Activated CD4-positive, alpha-beta T cell treated with anti-CD3 and anti-CD28 coated beads, Interleukin-2, amount 10 ng/mL, durations not matched to agents 7 days and 5 days (primary cell): ENCODE measurements around the gene RTCB. TPM values are rescaled to one million over a fixed set of nuclear protein-coding genes. Genes with fewer than 3 reads are reported as not detected.
A peak's percentile ranks its signal among the peaks of the same experiment; 100 is the strongest.
"Not testable (repeated sequence)": the region's sequence is repeated elsewhere in the genome, so short reads cannot be mapped to it uniquely, and the experiment has no call there.

ENCODE experiments used
- CTCF ChIA-PET: fragments of 350-600 bp; sonication (Branson Sonifier 250); formaldehyde crosslinking; loops from one replicate; lab custom pipeline; 2021; ENCODE audit warnings: antibody characterized with exemption; lab: Charles Lee
- POLR2A ChIA-PET: fragments of 350-600 bp; sonication (Branson Sonifier 250); formaldehyde crosslinking; loops from one replicate; lab custom pipeline; 2021; ENCODE audit warnings: antibody characterized with exemption; lab: Charles Lee
- DNase-seq: peaks from one replicate; pipeline ENCODE4 v3.0.0-alpha.2; 2020
- H3K27ac Mint-ChIP-seq: one replicate; pipeline ENCODE4 v1.8.0; 2021; ENCODE audit warnings: mild to moderate bottlenecking, moderate library complexity, mixed read lengths
- H3K27me3 Mint-ChIP-seq: one replicate; pipeline ENCODE4 v1.8.0; 2021; ENCODE audit warnings: mixed read lengths
- H3K36me3 Mint-ChIP-seq: one replicate; pipeline ENCODE4 v1.8.0; 2021; ENCODE audit warnings: low read depth, mixed read lengths
- H3K4me1 Mint-ChIP-seq: one replicate; pipeline ENCODE4 v1.8.0; 2021; ENCODE audit warnings: mixed read lengths
- H3K4me3 Mint-ChIP-seq: one replicate; pipeline ENCODE4 v1.8.0; 2021; ENCODE audit warnings: mild to moderate bottlenecking, moderate library complexity, mixed read lengths
- H3K9me3 Mint-ChIP-seq: one replicate; pipeline ENCODE4 v1.8.0; 2021; ENCODE audit warnings: mixed read lengths
- total RNA-seq, 2 experiments: library from RNA; stranded (reverse); gene quantifications; one replicate each; pipeline ENCODE4 v1.2.3, GENCODE V29; 2021

The RTCB gene
- total RNA-seq, 2 experiments from 2014 or later: 49.1 to 58.5 TPM

DNA sequence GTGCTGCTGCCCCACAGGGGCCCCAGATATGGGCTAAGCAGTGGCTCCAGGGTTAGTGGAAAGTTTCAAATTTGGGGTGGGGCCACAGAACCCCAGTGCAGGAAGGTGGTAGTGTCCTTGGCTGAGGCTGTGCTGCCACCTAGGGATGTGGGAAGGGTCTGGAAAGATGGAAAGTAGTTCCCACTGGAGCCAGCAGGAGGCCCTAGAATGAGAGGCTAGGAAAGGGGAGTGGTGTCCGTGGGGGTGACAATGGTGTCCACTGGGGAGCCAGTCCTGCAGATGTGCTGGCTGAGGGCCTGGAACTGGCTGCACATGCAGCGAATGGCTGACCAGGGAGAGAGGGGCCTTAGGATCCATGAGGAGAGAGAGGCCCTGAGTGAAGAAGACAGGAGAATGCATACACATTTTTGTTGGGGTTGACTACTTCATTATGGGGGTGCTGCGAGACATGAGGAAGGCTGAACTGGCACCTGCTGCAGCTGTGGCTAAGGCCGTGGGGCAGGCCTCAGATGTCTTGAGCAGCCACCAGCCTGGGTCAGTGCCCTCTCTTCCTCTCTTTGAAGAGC is 33.3 kb downstream of the RTCB start:
- CTCF ChIA-PET: interaction anchor here (0.6 kb wide), 1 partner anchor 395 kb away, joined by 3 read pairs; no protein-coding TSS in a partner anchor

DNA sequence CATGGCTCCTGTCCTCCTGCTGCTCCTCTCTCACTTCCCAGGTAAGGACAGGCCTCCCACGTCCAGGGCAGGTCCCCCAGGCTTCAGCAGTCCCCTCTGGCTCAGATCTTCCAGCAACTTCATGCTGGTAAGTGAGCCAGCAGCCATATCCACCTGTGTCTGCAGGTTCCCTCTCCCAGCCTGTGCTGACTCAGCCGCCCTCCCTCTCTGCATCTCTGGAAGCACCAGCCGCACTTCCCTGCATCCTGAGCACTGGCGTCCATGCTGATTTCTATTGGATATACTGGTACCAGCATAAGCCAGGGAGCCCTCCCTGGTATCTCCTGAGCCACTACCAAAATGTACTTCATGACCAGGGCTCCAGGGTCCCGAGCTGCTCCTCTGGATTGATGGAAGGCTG is 35.4 kb downstream of the RTCB start:
- H3K4me1 Mint-ChIP-seq: no peaks in the 10 kb centered on the region
- H3K27ac Mint-ChIP-seq: no peak overlapping the region
- no peaks in the 10 kb centered on the region for H3K36me3 Mint-ChIP-seq
- no peaks in the 10 kb centered on the region for H3K9me3 Mint-ChIP-seq
- ChIA-PET CTCF (no interaction called here), POLR2A (no interaction called here)
- H3K27me3 Mint-ChIP-seq: no peaks in the 10 kb centered on the region
- H3K4me3 Mint-ChIP-seq: no peak overlapping the region
- no peak for DNase-seq

More for the DNA sequence above, 33.3 kb downstream of the RTCB start:
- no peaks in the 10 kb centered on the region for H3K27me3 Mint-ChIP-seq
- H3K4me1 Mint-ChIP-seq: no peaks in the 10 kb centered on the region
- POLR2A ChIA-PET: no interaction called here
- H3K27ac Mint-ChIP-seq: no peak overlapping the region
- H3K4me3 Mint-ChIP-seq: no peak overlapping the region
- peak; percentile 11 for DNase-seq
- H3K9me3 Mint-ChIP-seq: no peaks in the 10 kb centered on the region
- no peaks in the 10 kb centered on the region for H3K36me3 Mint-ChIP-seq

DNA sequence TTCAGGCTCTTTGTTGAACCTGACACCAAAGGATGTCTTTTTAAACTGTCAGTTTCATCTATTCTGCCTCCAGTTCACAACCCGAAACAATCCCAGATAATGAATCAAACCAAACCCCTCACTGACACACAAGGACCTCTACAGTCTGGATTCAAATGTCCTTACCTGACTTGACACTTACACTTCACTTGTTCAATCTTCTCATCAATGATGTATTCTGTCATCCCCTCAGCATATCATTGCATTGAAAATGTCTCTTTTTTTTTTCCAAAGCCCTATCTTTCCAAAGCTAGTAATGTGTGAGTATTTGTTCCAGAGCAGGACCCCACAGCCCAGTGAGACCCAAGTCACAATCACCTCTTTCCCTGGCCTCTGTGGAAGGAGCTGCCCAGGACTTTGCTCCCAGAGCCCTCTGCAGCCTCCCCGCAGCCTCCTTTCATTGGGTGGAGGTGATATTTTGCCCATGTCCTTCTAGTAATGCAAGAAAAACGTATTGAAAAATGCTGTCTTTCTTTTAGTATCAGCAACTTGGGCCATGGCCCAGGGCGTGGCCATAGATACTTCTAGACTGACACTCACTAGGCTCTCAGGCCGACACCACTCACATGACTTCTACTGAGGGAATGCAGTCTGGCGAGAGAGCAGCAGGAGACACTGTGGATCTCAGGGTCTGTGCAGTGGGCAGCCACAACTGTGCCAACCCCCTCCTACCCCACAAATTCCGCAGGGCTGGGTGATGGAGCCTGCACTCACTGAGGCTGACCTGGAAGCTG is 36.2 kb downstream of the RTCB start:
- no peak for DNase-seq
- POLR2A ChIA-PET: no interaction called here
- Mint-ChIP-seq H3K4me1 (no peaks in the 10 kb centered on the region), H3K4me3 (no peak overlapping the region), H3K36me3 (no peaks in the 10 kb centered on the region), H3K27me3 (no peaks in the 10 kb centered on the region), H3K27ac (no peak overlapping the region), H3K9me3 (no peaks in the 10 kb centered on the region)
- CTCF ChIA-PET: no interaction called here

DNA sequence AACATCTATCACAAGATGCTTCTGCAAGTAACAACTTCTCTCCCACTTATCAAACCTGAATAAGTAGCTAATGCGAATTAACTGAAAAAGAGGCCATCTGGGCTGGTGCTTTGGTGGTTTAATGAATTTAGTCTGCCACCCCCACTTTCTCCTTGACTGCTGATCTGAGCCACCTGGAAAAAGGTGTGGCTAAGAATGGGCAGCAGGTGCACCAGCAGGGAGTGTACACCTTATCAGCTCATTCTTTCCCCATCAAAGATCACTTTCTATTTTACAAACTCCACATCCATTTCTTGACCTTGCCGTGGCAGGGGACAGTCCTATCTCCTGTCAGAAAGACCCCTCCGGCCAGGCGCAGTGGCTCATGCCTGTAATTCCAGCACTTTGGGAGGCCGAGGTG is 47.8 kb downstream of the RTCB start:
- Mint-ChIP-seq H3K27me3 (no peaks in the 10 kb centered on the region), H3K36me3 (no peaks in the 10 kb centered on the region), H3K27ac (no peak overlapping the region), H3K4me3 (no peak overlapping the region), H3K9me3 (no peaks in the 10 kb centered on the region), H3K4me1 (peaks cover 1% of the 10 kb centered on the region)
- DNase-seq: no peak
- CTCF ChIA-PET: interaction anchor here (0.6 kb wide), 1 partner anchor 14 kb away, joined by 4 read pairs; no protein-coding TSS in a partner anchor
- POLR2A ChIA-PET: no interaction called here

DNA sequence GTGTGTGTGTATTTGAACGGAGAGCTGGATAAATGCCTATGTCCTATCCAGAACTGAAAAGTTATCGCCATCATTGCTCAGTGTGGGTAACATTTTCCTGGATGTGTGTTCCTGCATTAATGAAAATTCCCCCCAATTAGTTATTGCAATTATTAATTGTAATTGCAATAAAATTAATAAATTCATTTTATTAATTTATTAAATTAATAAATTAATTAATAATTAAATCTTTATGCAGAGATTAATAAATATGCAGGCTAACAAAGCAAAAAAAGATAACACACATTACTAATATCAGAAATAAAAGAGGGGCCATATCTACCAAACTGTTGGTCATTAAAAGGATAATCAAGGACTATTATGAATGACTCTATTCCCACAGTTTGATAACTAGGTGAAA is 50.8 kb downstream of the RTCB start:
- Mint-ChIP-seq H3K36me3 (no peaks in the 10 kb centered on the region), H3K27me3 (no peaks in the 10 kb centered on the region), H3K4me1 (no peaks in the 10 kb centered on the region), H3K9me3 (no peaks in the 10 kb centered on the region), H3K27ac (no peak overlapping the region), H3K4me3 (no peak overlapping the region)
- CTCF ChIA-PET: no interaction called here
- no peak for DNase-seq
- POLR2A ChIA-PET: no interaction called here

DNA sequence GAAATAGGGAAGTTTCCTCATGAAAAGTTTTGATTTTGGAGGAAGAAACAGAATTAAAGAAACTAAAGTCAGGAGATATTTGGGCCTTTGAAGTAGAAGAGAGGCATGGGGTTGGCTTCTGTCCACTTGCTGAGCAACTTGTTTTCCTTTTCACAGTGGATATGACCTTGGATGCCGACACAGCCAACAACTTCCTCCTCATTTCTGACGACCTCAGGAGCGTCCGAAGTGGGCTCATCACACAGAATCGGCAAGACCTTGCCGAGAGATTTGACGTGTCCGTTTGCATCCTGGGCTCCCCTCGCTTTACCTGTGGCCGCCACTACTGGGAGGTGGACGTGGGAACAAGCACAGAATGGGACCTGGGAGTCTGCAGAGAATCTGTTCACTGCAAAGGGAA is 52.0 kb downstream of the RTCB start:
- DNase-seq, H3K27me3 Mint-ChIP-seq, H3K4me3 Mint-ChIP-seq, H3K27ac Mint-ChIP-seq, H3K36me3 Mint-ChIP-seq, H3K4me1 Mint-ChIP-seq, CTCF ChIA-PET, H3K9me3 Mint-ChIP-seq, POLR2A ChIA-PET: not testable (repeated sequence)

DNA sequence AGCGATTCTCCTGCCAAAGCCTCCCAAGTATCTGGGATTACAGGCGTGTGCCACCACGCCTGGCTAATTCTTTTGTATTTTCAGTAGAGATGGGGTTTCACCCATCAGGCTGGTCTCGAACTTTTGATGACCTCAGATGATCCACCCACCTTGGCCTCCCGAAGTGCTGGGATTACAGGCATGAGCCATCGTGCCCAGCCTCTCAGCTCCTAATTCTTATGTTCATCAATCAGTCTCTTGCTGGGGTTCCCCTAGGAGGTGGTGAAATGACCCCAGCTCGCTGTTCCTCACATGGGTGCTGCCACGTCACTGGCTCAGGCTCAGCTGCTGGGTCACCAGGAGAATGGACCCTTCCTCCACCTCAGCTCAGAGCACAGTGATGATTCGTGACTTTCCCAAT is 54.5 kb downstream of the RTCB start, which contains the start of gene RFPL3:
RFPL3 (plus strand) TSS at position 301 of the 400 bp plus-strand sequence. CDS start 205 bp downstream, outside the sequence.
- DNase-seq, POLR2A ChIA-PET, H3K36me3 Mint-ChIP-seq, CTCF ChIA-PET, H3K4me1 Mint-ChIP-seq, H3K4me3 Mint-ChIP-seq, H3K9me3 Mint-ChIP-seq, H3K27ac Mint-ChIP-seq, H3K27me3 Mint-ChIP-seq: not testable (repeated sequence)

DNA sequence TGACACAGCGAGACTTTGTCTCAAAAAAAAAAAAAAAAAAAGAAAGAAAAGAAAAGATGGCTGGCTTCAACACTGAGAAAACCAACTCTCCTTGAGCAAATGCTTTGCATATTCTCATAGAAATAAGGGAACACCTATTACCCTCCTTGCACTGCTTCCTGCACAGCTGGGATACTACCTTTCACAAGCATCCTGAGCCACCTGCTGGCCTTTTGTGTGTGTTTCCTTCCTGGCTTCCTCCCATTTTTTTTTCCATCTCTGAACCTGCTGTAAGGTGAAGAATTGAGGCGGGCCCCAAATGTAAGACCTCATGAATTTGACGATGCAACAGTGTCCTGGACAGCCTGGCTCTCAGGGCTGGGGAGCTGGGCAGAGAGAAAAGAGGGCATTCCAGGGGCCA is 56.3 kb downstream of the RTCB start:
- ChIA-PET CTCF (interaction anchor here (0.6 kb wide), 1 partner anchor 780 kb away, joined by 5 read pairs; no protein-coding TSS in a partner anchor), POLR2A (no interaction called here)
- no peak for DNase-seq
- Mint-ChIP-seq H3K27me3 (peaks cover 4% of the 10 kb centered on the region), H3K4me1 (peaks cover 2% of the 10 kb centered on the region), H3K27ac (no peak overlapping the region), H3K4me3 (no peak overlapping the region), H3K9me3 (no peaks in the 10 kb centered on the region), H3K36me3 (no peaks in the 10 kb centered on the region)

DNA sequence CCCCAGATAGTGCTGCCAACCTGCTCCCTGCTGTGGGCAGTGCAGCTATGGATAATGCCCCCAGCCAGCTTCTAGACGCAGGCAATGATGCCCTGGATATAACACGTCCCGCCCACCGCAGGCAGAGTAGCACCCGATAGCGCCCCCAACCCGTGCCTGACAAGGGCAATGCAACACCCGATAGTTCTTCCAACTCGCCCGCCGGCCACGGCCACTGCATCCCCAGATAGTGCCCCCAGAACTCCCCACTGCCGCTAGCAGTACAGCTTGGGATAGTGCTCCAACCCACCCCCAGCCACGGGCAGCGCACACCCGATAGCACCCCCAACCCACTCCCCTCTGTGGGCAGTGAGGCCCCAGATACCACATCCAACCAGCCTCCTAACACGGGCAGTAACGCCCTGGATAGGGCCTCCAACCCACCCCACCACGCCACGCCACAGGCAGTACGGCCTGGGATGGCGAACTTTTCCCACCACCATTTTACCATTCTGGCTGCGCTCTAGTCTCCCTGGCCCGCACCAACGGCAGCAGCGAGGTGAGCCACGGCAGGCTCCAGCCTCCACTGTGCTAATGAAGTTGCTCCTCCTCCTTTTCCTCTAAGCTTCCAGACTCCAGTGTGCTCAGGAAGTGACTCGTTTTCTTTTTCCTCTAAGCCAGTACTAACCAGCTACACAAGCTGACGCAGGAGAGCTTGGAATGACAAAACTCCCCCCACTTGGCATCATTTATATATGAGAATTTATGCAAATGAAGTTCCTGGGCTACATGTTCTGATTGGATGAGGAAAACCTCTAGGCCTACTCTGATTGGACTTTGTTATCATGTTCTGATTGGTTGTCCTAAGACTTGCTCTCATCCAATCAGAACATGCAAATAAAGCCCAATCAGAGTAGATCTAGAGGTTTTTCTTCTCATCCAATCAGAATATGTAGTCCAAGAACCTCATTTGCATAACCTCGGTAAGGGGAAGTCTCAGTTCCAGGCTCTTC is 57.4 kb downstream of the RTCB start:
- no peak for DNase-seq
- POLR2A ChIA-PET: no interaction called here
- CTCF ChIA-PET: no interaction called here
- Mint-ChIP-seq H3K9me3 (no peaks in the 10 kb centered on the region), H3K36me3 (no peaks in the 10 kb centered on the region), H3K27ac (no peak overlapping the region), H3K4me1 (peaks cover 2% of the 10 kb centered on the region), H3K4me3 (no peak overlapping the region), H3K27me3 (peaks cover 6% of the 10 kb centered on the region)

DNA sequence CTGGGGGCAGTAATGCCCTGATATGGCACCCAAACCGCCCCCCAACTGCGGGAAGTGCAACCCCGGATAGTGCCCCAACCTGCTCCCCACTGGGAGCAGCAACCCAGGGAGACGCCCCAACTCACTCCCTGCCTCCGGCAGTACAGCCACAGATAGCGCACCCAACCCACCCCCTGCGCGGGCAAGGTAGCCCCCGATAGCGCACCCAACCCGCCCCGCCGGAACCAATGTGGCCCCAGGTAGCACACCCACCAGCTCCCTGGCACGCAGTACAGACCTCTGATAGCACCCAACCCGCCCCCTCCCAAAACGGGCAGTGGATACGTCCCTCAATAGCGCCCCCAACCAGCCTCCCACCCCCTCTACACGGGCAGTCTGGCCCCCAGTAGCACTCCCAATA is 58.2 kb downstream of the RTCB start:
- Mint-ChIP-seq H3K9me3 (no peaks in the 10 kb centered on the region), H3K27me3 (peaks cover 10% of the 10 kb centered on the region), H3K4me1 (peaks cover 2% of the 10 kb centered on the region), H3K36me3 (no peaks in the 10 kb centered on the region), H3K27ac (no peak overlapping the region), H3K4me3 (no peak overlapping the region)
- POLR2A ChIA-PET: no interaction called here
- CTCF ChIA-PET: no interaction called here
- DNase-seq: no peak

DNA sequence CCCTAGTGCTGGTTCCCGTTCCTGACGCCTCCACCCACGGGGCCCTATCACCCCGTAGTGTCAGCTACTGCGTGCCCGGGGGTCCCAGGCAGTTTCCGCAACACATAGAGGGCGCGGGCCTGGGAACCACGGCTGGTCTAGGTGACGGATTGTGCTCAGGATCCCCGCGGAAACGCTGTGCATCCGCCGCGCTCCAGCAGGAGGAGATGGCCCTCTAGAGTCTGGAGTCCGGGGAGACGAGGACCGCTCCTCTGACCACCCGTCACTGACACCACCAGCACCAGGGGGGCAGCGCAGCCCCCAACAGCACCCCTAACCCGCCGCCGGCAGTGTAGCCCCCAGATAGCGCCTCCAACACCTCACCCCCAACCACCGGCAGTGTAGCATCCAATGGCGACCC is 58.8 kb downstream of the RTCB start:
- CTCF ChIA-PET: no interaction called here
- Mint-ChIP-seq H3K27me3 (peaks cover 10% of the 10 kb centered on the region), H3K4me3 (no peak overlapping the region), H3K27ac (no peak overlapping the region), H3K9me3 (no peaks in the 10 kb centered on the region), H3K4me1 (peaks cover 2% of the 10 kb centered on the region), H3K36me3 (no peaks in the 10 kb centered on the region)
- DNase-seq: no peak
- POLR2A ChIA-PET: no interaction called here

DNA sequence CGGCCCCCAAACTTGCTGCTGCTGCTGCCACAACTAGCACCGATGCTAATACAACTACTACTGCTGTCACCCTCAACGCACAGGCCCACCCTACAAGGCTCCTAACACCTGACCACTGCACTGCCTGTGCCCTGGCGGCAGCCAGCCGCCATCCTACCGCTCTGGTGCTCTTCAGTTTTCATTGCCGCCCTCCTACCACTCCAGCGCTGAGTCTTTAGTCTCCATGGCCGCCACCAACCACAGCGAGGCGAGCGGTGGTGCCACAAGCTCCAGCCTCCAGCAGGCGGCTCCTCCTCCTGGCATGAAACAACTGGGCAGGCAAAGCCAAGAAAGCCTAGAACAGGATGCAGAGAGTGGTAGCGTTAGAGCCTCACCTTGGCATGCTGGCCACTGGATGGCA is 59.4 kb downstream of the RTCB start:
- no peaks in the 10 kb centered on the region for H3K9me3 Mint-ChIP-seq
- peaks cover 10% of the 10 kb centered on the region for H3K27me3 Mint-ChIP-seq
- peaks cover 2% of the 10 kb centered on the region for H3K4me1 Mint-ChIP-seq
- H3K27ac Mint-ChIP-seq: no peak overlapping the region
- ChIA-PET POLR2A (no interaction called here), CTCF (no interaction called here)
- no peak overlapping the region for H3K4me3 Mint-ChIP-seq
- H3K36me3 Mint-ChIP-seq: no peaks in the 10 kb centered on the region
- no peak for DNase-seq

DNA sequence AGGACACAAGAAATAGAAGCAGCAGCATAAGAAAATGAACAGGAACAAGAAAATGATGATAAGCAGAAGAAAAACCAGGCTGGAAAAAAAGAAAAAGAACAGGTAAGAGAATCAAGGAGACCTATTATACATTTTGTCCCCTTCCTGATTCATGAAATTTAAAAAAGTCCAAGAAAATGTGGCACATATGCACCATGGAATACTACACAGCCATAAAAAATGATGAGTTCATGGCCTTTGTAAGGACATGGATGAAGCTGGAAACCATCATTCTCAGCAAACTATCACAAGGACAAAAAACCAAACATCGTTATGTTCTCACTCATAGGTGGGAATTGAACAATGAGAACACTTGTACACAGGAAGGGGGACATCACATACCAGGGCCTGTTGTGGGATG is 60.2 kb downstream of the RTCB start:
- H3K27me3 Mint-ChIP-seq: peaks cover 12% of the 10 kb centered on the region
- H3K4me3 Mint-ChIP-seq, CTCF ChIA-PET, H3K27ac Mint-ChIP-seq, H3K9me3 Mint-ChIP-seq, H3K36me3 Mint-ChIP-seq, DNase-seq, POLR2A ChIA-PET, H3K4me1 Mint-ChIP-seq: not testable (repeated sequence)
